GM18517 (cell line): ENCODE results near the gene PAX9.

Experiments used
- ATAC-seq: cut with Tn5 transposase; IDR thresholded peaks from one replicate; pipeline ENCODE4 v1.9.1; 2021; ENCODE audit warnings: mild to moderate bottlenecking, moderate library complexity; ENCODE audit not compliant: unreplicated experiment

The PAX9 gene

DNA sequence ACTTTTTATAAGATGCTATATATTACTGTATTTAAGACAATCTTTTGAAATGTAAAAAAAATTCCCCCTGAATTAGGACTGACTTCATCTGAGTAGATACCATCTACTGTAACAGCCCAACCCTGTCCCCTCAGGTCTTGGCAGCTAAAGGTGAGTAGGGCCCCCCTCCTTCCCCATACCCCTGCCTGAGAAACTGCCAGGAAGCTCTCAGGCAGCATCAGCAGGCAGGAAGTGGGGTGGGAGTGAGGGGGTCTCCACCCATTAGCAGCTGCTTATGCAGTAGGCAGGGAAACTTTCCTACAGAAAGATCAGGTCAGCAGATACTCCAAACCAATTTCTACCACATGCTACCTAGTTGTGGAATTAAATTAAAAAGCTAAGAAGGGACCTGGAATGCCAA is 62.5 kb downstream of the PAX9 start:
- no peak for ATAC-seq

DNA sequence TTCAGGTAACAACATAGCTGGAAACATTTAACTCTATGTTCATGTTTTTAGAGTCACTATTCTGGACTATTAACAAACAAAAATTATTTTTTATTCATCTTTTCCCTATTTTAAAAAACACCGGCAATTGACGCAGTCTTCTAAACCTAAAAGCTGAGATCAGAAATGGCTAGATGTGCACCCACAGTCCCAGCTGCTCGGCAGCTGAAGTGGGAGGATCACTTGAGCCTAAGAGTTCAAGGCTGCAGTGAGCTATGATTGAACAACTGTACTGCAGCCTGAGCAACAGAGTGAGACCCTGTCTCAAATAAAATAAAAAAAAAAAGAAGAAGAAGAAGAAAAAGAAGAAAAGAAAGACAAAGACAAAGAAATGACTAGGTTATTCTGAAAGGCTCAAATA is 64.5 kb downstream of the PAX9 start:
- no peak for ATAC-seq
